ENCODE measurements around the gene SNAPC2. TPM values are rescaled to one million over a fixed set of nuclear protein-coding genes. Genes with fewer than 3 reads are reported as not detected.
"Not testable (repeated sequence)": the region's sequence is repeated elsewhere in the genome, so short reads cannot be mapped to it uniquely, and the experiment has no call there.

The SNAPC2 gene
- total RNA-seq, 1 donor from 2014 or later, result 10.8 TPM

DNA sequence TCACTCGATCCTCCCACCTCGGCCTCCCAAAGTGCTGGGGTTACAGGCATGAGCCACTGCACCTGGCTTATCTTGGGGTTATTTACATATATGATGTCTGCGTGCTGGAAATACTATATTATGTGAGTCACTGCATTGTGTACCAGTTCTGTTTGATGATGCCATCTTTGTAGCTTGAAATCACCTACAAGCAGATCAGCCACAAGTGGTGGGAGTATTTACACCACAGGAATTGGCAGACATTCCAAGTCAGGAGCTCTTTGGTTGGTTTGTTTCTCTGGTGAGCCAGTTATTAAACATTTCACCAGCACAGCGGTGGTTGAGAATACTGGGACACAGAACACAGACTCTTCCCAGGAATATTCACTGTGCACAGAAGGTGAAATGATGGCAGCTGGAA lies 27.8 kb downstream of the SNAPC2 start:
- Mint-ChIP-seq H3K4me1 (ENCODE audit: low read depth) (peaks cover 6% of the 10 kb centered on the region), H3K9me3 (ENCODE audit: low read depth) (no peaks in the 10 kb centered on the region), H3K4me3 (ENCODE audit: low read depth) (no peak overlapping the region), H3K36me3 (ENCODE audit: insufficient read depth) (no peaks in the 10 kb centered on the region), H3K27ac (no peak overlapping the region), H3K27me3 (no peaks in the 10 kb centered on the region)
- no peak for TF ChIP-seq CTCF (IDR thresholded peaks at IDR 0.05; ENCODE audit: unreplicated experiment)
- no peak for DNase-seq (ENCODE audit: low spot score, unreplicated experiment)

- TF ChIP-seq CTCF (IDR thresholded peaks at IDR 0.05; ENCODE audit: unreplicated experiment), result no peak
- Mint-ChIP-seq H3K9me3 (ENCODE audit: low read depth) (no peaks in the 10 kb centered on the region), H3K4me1 (ENCODE audit: low read depth) (peaks cover 1% of the 10 kb centered on the region), H3K27ac (no peak overlapping the region), H3K27me3 (no peaks in the 10 kb centered on the region), H3K4me3 (ENCODE audit: low read depth) (no peak overlapping the region), H3K36me3 (ENCODE audit: insufficient read depth) (no peaks in the 10 kb centered on the region)
- no peak for DNase-seq (ENCODE audit: low spot score, unreplicated experiment)
These were observed 32.9 kb downstream of the SNAPC2 start for GRCh38 chr19:7953060-7953459.

DNA sequence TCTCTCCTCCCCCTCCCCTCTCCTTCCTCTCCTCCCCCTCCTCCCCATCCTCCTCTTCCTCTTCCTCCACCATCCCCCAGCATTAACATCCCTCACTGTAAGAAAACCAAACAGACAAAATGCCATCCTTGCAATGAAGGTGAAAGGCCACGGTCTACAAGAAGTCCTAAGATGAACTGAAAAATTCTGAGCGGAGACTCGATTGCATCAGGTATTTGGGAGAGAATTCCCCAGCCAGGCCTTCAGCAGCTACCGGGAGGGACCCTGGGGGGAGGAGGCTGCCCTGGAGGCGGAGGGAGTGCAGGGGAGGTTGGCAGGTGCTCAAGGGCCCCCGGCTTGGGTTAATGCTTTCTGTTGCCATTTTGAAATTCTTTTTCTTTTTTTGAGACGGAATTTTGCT lies 33.4 kb downstream of the SNAPC2 start:
- Mint-ChIP-seq H3K4me3 (ENCODE audit: low read depth) (no peak overlapping the region), H3K27ac (no peak overlapping the region), H3K27me3 (no peaks in the 10 kb centered on the region), H3K36me3 (ENCODE audit: insufficient read depth) (no peaks in the 10 kb centered on the region), H3K4me1 (ENCODE audit: low read depth) (peaks cover 1% of the 10 kb centered on the region), H3K9me3 (ENCODE audit: low read depth) (no peaks in the 10 kb centered on the region)
- no peak for DNase-seq (ENCODE audit: low spot score, unreplicated experiment)
- TF ChIP-seq CTCF (IDR thresholded peaks at IDR 0.05; ENCODE audit: unreplicated experiment), result no peak

DNA sequence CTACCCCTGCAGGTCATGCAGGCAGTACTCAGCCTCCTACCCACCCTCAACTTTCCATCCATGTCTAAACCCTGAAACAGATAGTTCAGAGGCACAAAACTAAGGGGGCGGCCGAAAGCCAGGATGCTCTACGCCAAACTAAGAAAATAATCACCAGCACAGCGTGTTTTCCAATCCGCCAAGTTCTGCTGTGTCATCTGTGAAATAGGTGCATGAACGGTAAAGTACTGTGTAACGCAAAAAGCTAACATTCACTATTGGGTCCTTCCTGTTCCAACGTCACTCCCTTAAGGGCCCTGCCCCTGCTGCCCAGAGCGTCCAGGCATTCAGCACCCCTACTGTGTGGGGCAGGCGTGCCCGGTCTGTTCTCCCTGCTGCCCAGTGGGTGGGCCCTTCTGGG lies 35.6 kb downstream of the SNAPC2 start:
- no peak overlapping the region for H3K27ac Mint-ChIP-seq
- no peaks in the 10 kb centered on the region for H3K27me3 Mint-ChIP-seq
- H3K36me3 Mint-ChIP-seq (ENCODE audit: insufficient read depth), result peaks cover 2% of the 10 kb centered on the region
- no peak for DNase-seq (ENCODE audit: low spot score, unreplicated experiment)
- no peak overlapping the region for H3K4me3 Mint-ChIP-seq (ENCODE audit: low read depth)
- TF ChIP-seq CTCF (IDR thresholded peaks at IDR 0.05; ENCODE audit: unreplicated experiment), result no peak
- H3K9me3 Mint-ChIP-seq (ENCODE audit: low read depth), result no peaks in the 10 kb centered on the region
- H3K4me1 Mint-ChIP-seq (ENCODE audit: low read depth), result peaks cover 1% of the 10 kb centered on the region

DNA sequence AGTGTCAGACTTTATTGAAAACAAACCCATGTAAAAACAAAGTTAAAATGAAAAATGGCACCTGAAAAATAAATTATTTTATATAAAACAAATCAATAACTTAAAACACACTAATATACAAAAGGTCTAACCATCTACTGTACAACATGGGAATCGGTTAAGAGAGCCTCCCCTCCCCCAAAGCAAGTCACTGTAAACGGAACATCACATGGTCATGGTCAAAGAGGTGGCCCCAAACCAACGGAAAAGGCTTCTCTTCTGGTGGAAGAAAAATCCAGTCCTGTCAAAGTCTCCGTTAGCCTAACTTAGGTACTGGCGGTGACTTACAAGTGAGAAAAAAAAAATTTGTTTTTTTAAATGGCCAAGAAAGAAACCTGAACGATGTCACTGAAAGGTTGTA lies 39.1 kb downstream of the SNAPC2 start:
- Mint-ChIP-seq H3K4me3 (ENCODE audit: low read depth) (no peak overlapping the region), H3K9me3 (ENCODE audit: low read depth) (no peaks in the 10 kb centered on the region), H3K36me3 (ENCODE audit: insufficient read depth) (peaks cover 7% of the 10 kb centered on the region), H3K27ac (no peak overlapping the region), H3K27me3 (no peaks in the 10 kb centered on the region), H3K4me1 (ENCODE audit: low read depth) (peaks cover 11% of the 10 kb centered on the region)
- TF ChIP-seq CTCF (IDR thresholded peaks at IDR 0.05; ENCODE audit: unreplicated experiment), result no peak
- DNase-seq (ENCODE audit: low spot score, unreplicated experiment), result no peak

DNA sequence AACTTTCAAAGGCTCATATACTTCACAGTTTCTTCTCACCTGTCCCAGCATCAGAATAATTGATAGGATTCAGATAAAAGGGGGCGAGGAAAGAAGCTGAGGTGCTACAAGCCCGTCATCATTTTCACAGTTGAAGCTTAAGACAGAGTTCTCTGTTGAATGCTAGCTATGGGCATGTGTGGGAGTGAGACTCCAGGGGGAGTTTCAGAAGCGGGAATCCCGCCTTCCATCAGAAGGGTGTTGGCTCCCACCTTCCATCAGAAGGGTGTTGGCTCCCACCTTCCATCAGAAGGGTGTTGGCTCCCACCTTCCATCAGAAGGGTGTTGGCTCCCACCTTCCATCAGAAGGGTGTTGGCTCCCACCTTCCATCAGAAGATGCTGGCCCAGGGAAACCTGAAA lies 40.9 kb downstream of the SNAPC2 start:
- H3K4me3 Mint-ChIP-seq (ENCODE audit: low read depth); H3K9me3 Mint-ChIP-seq (ENCODE audit: low read depth); DNase-seq (ENCODE audit: low spot score, unreplicated experiment); H3K27ac Mint-ChIP-seq; H3K27me3 Mint-ChIP-seq: not testable (repeated sequence)
- H3K36me3 Mint-ChIP-seq (ENCODE audit: insufficient read depth), result peaks cover 11% of the 10 kb centered on the region
- peaks cover 11% of the 10 kb centered on the region for H3K4me1 Mint-ChIP-seq (ENCODE audit: low read depth)

Measured in progenitor cell of endocrine pancreas (in vitro differentiated cells).